ENCODE results near the gene PAM. TPM values are rescaled to one million over a fixed set of nuclear protein-coding genes. Genes with fewer than 3 reads are reported as not detected.

PAM gene
- 100 to 1,000 TPM; 164 to 266 (median 182) TPM for total RNA-seq (2021; fragmentation: NEBNext Ultra II Directional; extraction: Animal tissue kit (Norgen Biotek cat#: 25700))
- long read RNA-seq, full-length matches to known transcripts, result 22 of 142 reads
- long read RNA-seq, partial matches to known transcripts, result 50 of 142 reads
- long read RNA-seq, other reads (novel, unspliced or antisense), result 70 of 142 reads

- H3K4me1 Mint-ChIP-seq (ENCODE audit: low read depth), result peaks cover 39% of the 10 kb centered on the region
- H3K4me3 Mint-ChIP-seq, result peak within 1 kb of the TSS; percentile 91
- H3K27me3 Mint-ChIP-seq (ENCODE audit: insufficient read depth), result peaks cover 8% of the 10 kb centered on the region
- H3K27ac Mint-ChIP-seq, result peak within 1 kb of the TSS; percentile 89
- peak; percentile 57 for DNase-seq
- TF ChIP-seq CTCF (IDR thresholded peaks at IDR 0.05), result no peak
- peaks cover 4% of the 10 kb centered on the region; the same call in 1 of the 2 replicates for H3K9me3 Mint-ChIP-seq
- no peaks in the 10 kb centered on the region for H3K36me3 Mint-ChIP-seq (ENCODE audit: low read depth)
Observed at GRCh38 chr5:102754767-102755431, at the start of gene PAM. Gene PAM, plus strand, starts transcription at chr5:102755305. Its CDS starts 110,891 bp downstream, at chr5:102866196.

DNA sequence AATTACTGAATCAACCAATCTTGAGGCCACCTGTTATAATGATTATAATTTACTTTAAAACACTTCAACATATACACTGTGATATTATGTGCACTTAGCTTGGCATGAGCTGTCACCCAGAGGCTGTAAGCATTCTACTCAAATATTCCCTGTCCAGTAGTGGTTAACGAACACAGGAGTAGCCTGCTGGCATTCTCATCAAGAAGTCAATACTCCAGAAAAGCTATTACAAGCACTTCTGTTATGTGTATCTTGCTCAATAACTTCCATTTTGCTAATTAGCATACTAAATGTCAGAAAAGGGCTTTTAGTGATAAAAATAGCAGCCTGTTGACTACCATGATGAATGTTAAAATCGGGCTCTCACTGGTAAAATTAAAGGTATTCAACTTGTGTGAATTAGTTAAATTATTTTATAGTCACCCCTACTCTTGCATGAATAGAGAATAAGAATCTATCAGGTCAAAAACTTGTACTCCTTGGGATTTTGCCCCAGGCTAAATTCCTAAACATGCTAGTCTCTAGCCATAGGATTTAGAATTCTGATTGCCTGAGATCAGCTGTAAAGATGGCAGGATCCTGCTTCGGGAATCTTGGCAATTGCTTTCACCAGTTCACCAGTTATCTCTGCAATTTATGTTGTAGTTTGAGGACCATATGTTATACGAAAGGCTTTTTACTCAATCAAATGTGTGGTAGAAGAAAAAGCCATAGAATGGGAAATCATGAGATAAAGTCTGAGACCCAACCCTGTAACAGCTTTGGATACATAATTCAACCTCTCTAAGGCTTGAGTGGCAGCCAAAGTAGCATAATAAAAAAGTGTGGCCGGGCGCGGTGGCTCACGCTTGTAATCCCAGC is 43.4 kb upstream of the PAM start:
- H3K4me1 Mint-ChIP-seq (ENCODE audit: low read depth), result peaks cover 29% of the 10 kb centered on the region
- H3K27me3 Mint-ChIP-seq (ENCODE audit: insufficient read depth), result no peaks in the 10 kb centered on the region; the same call in 1 of the 2 replicates
- DNase-seq, result peak; percentile 48
- H3K9me3 Mint-ChIP-seq, result no peaks in the 10 kb centered on the region
- H3K4me3 Mint-ChIP-seq, result no peak overlapping the region
- TF ChIP-seq CTCF (IDR thresholded peaks at IDR 0.05), result no peak
- H3K36me3 Mint-ChIP-seq (ENCODE audit: low read depth), result no peaks in the 10 kb centered on the region
- H3K27ac Mint-ChIP-seq, result no peak overlapping the region

DNA sequence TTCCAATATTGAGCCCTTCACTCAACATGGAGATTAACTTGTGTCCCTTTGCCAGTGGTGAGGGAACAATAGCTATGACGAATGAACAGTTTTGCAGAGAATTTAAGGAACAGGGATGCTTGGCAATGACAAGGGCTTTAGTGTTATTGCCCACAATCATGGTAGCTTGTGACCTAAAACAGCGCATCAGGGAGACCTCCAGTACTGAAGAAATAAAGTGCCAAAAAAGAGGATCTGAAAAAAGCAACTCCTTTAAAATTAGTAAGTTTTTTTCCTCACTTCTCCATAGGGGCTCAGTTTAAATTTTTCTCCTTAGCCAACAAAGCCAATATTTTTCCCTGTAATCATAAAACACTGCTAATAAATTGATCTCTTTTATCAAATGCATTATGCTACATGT is 41.8 kb upstream of the PAM start:
- H3K36me3 Mint-ChIP-seq (ENCODE audit: low read depth), result no peaks in the 10 kb centered on the region
- H3K4me3 Mint-ChIP-seq, result no peak overlapping the region
- no peaks in the 10 kb centered on the region; the same call in 1 of the 2 replicates for H3K27me3 Mint-ChIP-seq (ENCODE audit: insufficient read depth)
- H3K27ac Mint-ChIP-seq, result no peak overlapping the region
- TF ChIP-seq CTCF (IDR thresholded peaks at IDR 0.05), result no peak
- DNase-seq, result no peak
- peaks cover 40% of the 10 kb centered on the region for H3K4me1 Mint-ChIP-seq (ENCODE audit: low read depth)
- H3K9me3 Mint-ChIP-seq, result no peaks in the 10 kb centered on the region

DNA sequence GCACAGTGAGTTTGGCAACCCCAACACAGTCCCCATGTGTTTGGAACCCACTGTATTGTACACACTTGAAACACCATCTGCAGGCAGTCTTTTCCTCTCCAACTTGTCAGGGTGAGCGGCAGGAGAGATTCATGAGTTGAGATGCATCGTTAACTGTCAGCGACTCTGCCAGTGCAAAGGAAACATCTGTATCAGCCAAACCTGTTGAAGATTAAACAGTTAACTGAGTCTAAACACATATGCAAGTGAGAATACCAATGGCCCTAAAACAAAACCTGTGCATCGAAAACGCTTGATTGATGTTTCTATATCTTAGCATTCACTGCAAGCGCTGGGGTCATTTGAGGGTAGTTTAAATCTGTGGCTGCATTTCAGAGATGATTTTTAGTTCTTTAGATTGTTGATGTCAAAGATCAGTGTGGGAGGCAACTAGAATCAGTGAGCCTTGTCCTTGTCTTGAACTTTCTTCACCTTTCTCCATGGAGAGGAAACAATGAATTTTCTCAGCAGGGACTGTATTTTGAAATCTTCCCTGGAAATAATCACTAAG is 41.3 kb upstream of the PAM start:
- no peaks in the 10 kb centered on the region for H3K27me3 Mint-ChIP-seq (ENCODE audit: insufficient read depth)
- no peak for TF ChIP-seq CTCF (IDR thresholded peaks at IDR 0.05)
- no peaks in the 10 kb centered on the region for H3K9me3 Mint-ChIP-seq
- H3K4me1 Mint-ChIP-seq (ENCODE audit: low read depth), result peaks cover 45% of the 10 kb centered on the region
- no peak for DNase-seq
- no peak overlapping the region for H3K4me3 Mint-ChIP-seq
- no peak overlapping the region for H3K27ac Mint-ChIP-seq
- H3K36me3 Mint-ChIP-seq (ENCODE audit: low read depth), result no peaks in the 10 kb centered on the region

DNA sequence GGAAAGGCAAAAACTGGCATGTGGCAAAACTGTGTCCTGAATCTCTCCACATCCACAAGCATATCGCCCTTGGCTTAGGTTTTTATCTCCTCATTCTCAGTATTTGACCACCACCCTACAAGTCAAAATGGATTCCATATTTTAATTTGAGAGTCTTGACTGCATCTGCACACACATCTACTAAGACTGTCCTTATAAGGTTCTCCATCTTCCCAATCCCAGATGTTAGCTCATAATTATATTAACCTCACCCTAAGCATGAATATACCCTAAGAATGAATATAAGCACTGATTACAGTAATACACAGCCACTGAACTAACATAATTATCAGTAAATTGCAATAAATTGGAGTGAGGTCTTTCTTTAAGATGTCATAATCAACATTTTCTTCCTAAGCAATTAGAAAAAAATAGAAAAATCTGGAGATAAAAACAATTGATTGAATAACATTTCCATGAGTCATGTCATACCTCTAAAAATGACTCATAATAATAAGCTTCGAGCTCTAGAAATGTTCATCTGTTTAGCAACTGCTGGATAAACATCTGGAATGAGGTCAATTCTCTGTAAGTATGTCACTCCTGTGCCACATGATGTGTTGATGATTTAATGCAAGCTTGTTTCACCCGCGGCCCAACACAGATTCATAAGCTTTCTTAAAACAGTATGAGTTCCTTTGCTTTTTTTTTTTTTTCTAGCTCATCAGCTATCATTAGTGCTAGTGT is 39.9 kb upstream of the PAM start:
- peak; percentile 69 for DNase-seq
- TF ChIP-seq CTCF (IDR thresholded peaks at IDR 0.05), result no peak
- Mint-ChIP-seq H3K9me3 (no peaks in the 10 kb centered on the region), H3K4me3 (peak overlapping the region; percentile 29), H3K4me1 (ENCODE audit: low read depth) (peaks cover 59% of the 10 kb centered on the region), H3K36me3 (ENCODE audit: low read depth) (no peaks in the 10 kb centered on the region; the same call in 1 of the 2 replicates), H3K27ac (peak overlapping the region; percentile 28; the same call in 1 of the 2 replicates), H3K27me3 (ENCODE audit: insufficient read depth) (no peaks in the 10 kb centered on the region)
